GM12878 (cell line): ENCODE data around the gene SCAMP5. TPM values are rescaled to one million over a fixed set of nuclear protein-coding genes. Genes with fewer than 3 reads are reported as not detected.
A peak's percentile ranks its signal among the peaks of the same experiment; 100 is the strongest.

ENCODE experiments used
- ATAC-seq: fragments of 200-7000 bp; cut with Tn5 transposase; 3 replicates; pipeline ENCODE4 v1.9.1; 2020; ENCODE audit warnings: mild to moderate bottlenecking, moderate library complexity
- BruUV-seq: library from RNA; stranded (reverse); fragments of 400-500 nt; replicated peaks from 2 replicates; lab custom pipeline; 2021; lab: Mats Ljungman, UMichigan
- CTCF ChIA-PET: fragments of 300-600 bp; sonication (Branson Sonifier 250); formaldehyde crosslinking; extraction: SDS; loops from one replicate; lab custom pipeline; 2021; ENCODE audit warnings: inconsistent platforms; lab: Yijun Ruan, JAX
- POLR2A ChIA-PET: fragments of 350-600 bp; formaldehyde crosslinking; extraction: SDS; loops from one replicate; lab custom pipeline; 2021; ENCODE audit warnings: inconsistent platforms; lab: Charles Lee
- RAD21 ChIA-PET: fragments of 300-600 bp; sonication (Branson Sonifier 250); formaldehyde crosslinking; loops from one replicate; lab custom pipeline; 2023; ENCODE audit warnings: antibody characterized with exemption; ENCODE audit not compliant: unreplicated experiment; lab: Charles Lee
- SMC1A ChIA-PET: fragments of 300-600 bp; sonication (Branson Sonifier 250); formaldehyde crosslinking; loops from one replicate; lab custom pipeline; 2023; ENCODE audit not compliant: unreplicated experiment, uncharacterized antibody; lab: Charles Lee
- DNase-seq: peaks from one replicate; pipeline ENCODE4 v3.0.0-alpha.2; 2011; ENCODE audit warnings: low read depth, low spot score
- FAIRE-seq: peaks from 3 replicates; lab custom pipeline; 2011; peaks lifted over from hg19 to GRCh38; lab: Jason Lieb, UNC
- H2AFZ ChIP-seq: 2 replicates; pipeline ENCODE4 v1.6.0; 2011; ENCODE audit warnings: low read depth, low read length, control low read depth; ENCODE audit not compliant: control insufficient read depth
- H3K27ac ChIP-seq: 2 replicates; pipeline ENCODE4 v1.5.1; 2011; ENCODE audit warnings: control low read depth; ENCODE audit not compliant: control insufficient read depth, insufficient read depth
- H3K27me3 ChIP-seq, 2 experiments: replicated peaks in 1 of 2; 2 replicates each; pipeline versions ENCODE4 v1.6.0 to v1.6.1; 2011; ENCODE audit warnings: low read length in 1 of 2; ENCODE audit not compliant: control insufficient read depth in 2 of 2, insufficient read depth in 2 of 2
- H3K36me3 ChIP-seq, 2 experiments: 2 replicates each; pipeline ENCODE4 v1.5.1; 2011; ENCODE audit warnings: low read length in 1 of 2; ENCODE audit not compliant: control insufficient read depth in 2 of 2, insufficient read depth in 2 of 2
- H3K4me1 ChIP-seq: 2 replicates; pipeline ENCODE4 v1.6.1; 2011; ENCODE audit warnings: mild to moderate bottlenecking, low read length, moderate library complexity, mixed read lengths; ENCODE audit not compliant: control insufficient read depth, insufficient read depth
- H3K4me2 ChIP-seq: 2 replicates; pipeline ENCODE4 v1.6.0; 2011; ENCODE audit warnings: control low read depth; ENCODE audit not compliant: control insufficient read depth, insufficient read depth
- H3K4me3 ChIP-seq: fragments of 200-600 bp; sonication (generic); 2 replicates; pipeline ENCODE4 v1.5.1; 2016
- H3K79me2 ChIP-seq: 2 replicates; pipeline ENCODE4 v1.6.0; 2011; ENCODE audit warnings: low read length; ENCODE audit not compliant: control insufficient read depth, insufficient read depth
- H3K9ac ChIP-seq: 2 replicates; pipeline ENCODE4 v1.8.0; 2011; ENCODE audit warnings: low read length, control low read depth, mixed read lengths; ENCODE audit not compliant: control insufficient read depth, insufficient read depth
- H3K9me3 ChIP-seq: replicated peaks from 3 replicates; pipeline ENCODE4 v1.5.1; 2011; ENCODE audit warnings: mild to moderate bottlenecking, low read length; ENCODE audit not compliant: control insufficient read depth, insufficient read depth
- H4K20me1 ChIP-seq: 2 replicates; pipeline ENCODE4 v1.6.0; 2011; ENCODE audit not compliant: control insufficient read depth, insufficient read depth
- ASH2L ChIP-seq: fragments of 300-600, 200-600 bp; sonication (generic); IDR thresholded peaks from 2 replicates; pipeline ENCODE4 v1.6.1; 2017; ENCODE audit warnings: low read depth, mild to moderate bottlenecking, borderline replicate concordance
- CHD2 ChIP-seq: IDR thresholded peaks from 2 replicates; pipeline ENCODE4 v1.6.1; 2011; ENCODE audit warnings: low read depth, low read length, improper control_type of control experiment, borderline replicate concordance
- JUNB ChIP-seq: IDR thresholded peaks from 2 replicates; pipeline ENCODE4 v1.6.1; 2016; ENCODE audit warnings: antibody characterized with exemption, mild to moderate bottlenecking
- KDM1A ChIP-seq: fragments of 200-600 bp; sonication (generic); IDR thresholded peaks from 2 replicates; pipeline ENCODE4 v1.6.1; 2016; ENCODE audit warnings: borderline replicate concordance
- MYC ChIP-seq: IDR thresholded peaks from 2 replicates; pipeline ENCODE4 v1.6.1; 2011; ENCODE audit warnings: mild to moderate bottlenecking, low read length, moderate library complexity, inconsistent platforms; ENCODE audit not compliant: insufficient read depth, insufficient replicate concordance, insufficient read length, severe bottlenecking
- NRF1 ChIP-seq: conservative IDR thresholded peaks from 2 replicates; pipeline ENCODE4 v1.6.1; 2011; ENCODE audit warnings: mild to moderate bottlenecking, low read depth, low read length, improper control_type of control experiment
- POU2F2 ChIP-seq: IDR thresholded peaks from 3 replicates; pipeline ENCODE4 v1.6.1; 2011; ENCODE audit warnings: low read depth, mild to moderate bottlenecking, low read length, borderline replicate concordance
- RB1 ChIP-seq: fragments of 450-650 bp; formaldehyde crosslinking; IDR thresholded peaks from 2 replicates; pipeline ENCODE4 v1.6.1; 2017; ENCODE audit warnings: mild to moderate bottlenecking, borderline replicate concordance
- RBBP5 ChIP-seq: fragments of 200-600 bp; sonication (generic); conservative IDR thresholded peaks from 2 replicates; pipeline ENCODE4 v1.6.1; 2016
- SUZ12 ChIP-seq: fragments of 200-600 bp; sonication (generic); IDR thresholded peaks from one replicate; pipeline ENCODE4 v1.6.1; 2018; ENCODE audit warnings: antibody characterized with exemption, mild to moderate bottlenecking; ENCODE audit not compliant: unreplicated experiment
- ZNF622 ChIP-seq: fragments of 450-650 bp; IDR thresholded peaks from 2 replicates; pipeline ENCODE4 v1.6.1; 2017; ENCODE audit warnings: mild to moderate bottlenecking, inconsistent platforms
- WGBS: methylation state at CpG from one replicate; pipeline ENCODE4 v1.1.6; 2016; ENCODE audit warnings: low lambda C conversion rate; ENCODE audit not compliant: insufficient replicate concordance, insufficient coverage; ENCODE audit errors: missing lambda C conversion rate; 5-methylcytosine and 5-hydroxymethylcytosine counted together
- in situ Hi-C: fragments of 300-500 bp; cut with MboI; formaldehyde crosslinking; loops from 9 replicates; pipeline ENCODE4 v1.14.3; 2018; ENCODE audit warnings: mixed read lengths
- intact Hi-C: fragments of 100-400 bp; cut with micrococcal nuclease; formaldehyde crosslinking; loops from one replicate; pipeline ENCODE4 v1.14.2; 2022; ENCODE audit not compliant: unreplicated experiment
- polyA plus RNA-seq, 11 experiments: library from polyadenylated mRNA; depleted of rRNA in 4 of 11; unstranded in 6 of 11; stranded (reverse) in 5 of 11; fragments of >200 nt; fragmentation: Nextera tagmentation in 4 of 11; fragmentation: Illumina TruSeq in 1 of 11; extraction: Ambion mirVana in 4 of 11; extraction: Trizol in 1 of 11; gene quantifications; 1 replicate in 1 of 11; 2 replicates in 10 of 11; pipeline versions ENCODE4 v1.2.1 to v1.2.3, GENCODE V29; 2011 to 2016; ENCODE audit warnings: inconsistent platforms in 2 of 11, missing spikeins in 2 of 11, low read depth in 1 of 11
- total RNA-seq, 4 experiments: library from RNA; depleted of rRNA in 3 of 4; stranded (reverse); fragments of >200 nt in 3 of 4; fragmentation: Illumina TruSeq in 1 of 4; extraction: Trizol in 1 of 4; gene quantifications; 2 replicates each; pipeline versions ENCODE4 v1.2.1 to v1.2.3, GENCODE V29; 2013 to 2021
- TF ChIP-seq, protein P1 (sequence below): IDR thresholded peaks from 2 replicates; pipeline ENCODE4 v1.6.1; 2012; ENCODE audit warnings: low read depth, low read length, improper control_type of control experiment

Gene SCAMP5
- total and polyA plus RNA-seq, 10 of the 15 experiments (the other 5 are each of a cell fraction or from before 2014, with no cell fraction given): 1.6 to 41.6 (median 16.9) TPM

DNA sequence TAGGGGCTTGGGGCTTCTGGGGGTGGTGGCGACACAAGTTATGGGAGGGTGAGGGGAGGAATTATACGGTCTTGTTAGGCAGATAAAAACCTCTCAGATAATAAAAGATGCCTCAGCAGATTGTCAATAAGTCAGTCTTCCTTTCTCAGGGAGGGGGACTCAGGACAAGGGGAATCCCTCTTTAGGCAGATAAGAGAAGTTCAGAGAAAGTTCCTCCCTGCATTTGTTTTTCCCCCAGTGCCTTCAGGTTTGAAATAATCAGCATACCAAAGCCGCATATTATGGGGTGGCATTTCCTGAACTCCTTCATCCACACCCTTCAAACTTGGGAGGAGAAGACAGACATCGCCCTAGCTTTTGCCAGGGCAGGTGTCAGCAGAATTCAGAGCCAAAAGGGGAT is 36.5 kb downstream of the SCAMP5 start (continued):
- TF ChIP-seq POU2F2 (no peak), MYC (no peak), JUNB (no peak), RBBP5 (no peak)
- TF ChIP-seq, protein P1, sequence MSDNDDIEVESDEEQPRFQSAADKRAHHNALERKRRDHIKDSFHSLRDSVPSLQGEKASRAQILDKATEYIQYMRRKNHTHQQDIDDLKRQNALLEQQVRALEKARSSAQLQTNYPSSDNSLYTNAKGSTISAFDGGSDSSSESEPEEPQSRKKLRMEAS: no peak
- TF ChIP-seq, all 136 proteins: peak for 8

DNA sequence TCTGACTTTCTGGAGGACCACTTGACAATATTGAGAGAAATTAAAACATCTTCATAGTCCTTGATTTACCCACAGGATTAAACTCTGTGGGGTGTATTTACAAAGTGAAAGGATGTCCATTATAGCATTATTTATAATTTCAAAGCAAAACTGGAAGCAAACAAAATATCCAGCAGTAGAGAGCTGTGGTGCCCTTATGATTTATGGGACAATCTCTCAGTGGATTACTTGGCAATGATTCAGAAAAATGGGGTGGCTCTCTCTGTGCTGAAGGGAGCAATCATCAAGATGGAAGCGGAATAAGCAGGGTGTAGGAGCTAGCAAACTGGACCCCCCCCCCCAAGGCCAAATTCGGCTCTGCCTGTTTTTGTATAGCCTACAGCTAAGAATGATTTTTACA is 37.0 kb downstream of the SCAMP5 start:
- FAIRE-seq (no peak), ATAC-seq (no peak), DNase-seq (no peak)
- Histone ChIP-seq H2AFZ (no peak overlapping the region), H3K9me3 (no peaks in the 10 kb centered on the region), H3K9ac (peak overlapping the region; percentile 37; the same call in 1 of the 2 replicates), H3K27ac (peak overlapping the region; percentile 68), H4K20me1 (no peaks in the 10 kb centered on the region), H3K79me2 (peaks cover 10% of the 10 kb centered on the region), H3K27me3 (no peaks in the 10 kb centered on the region), H3K36me3 (peaks cover 0 to 2% of the 10 kb centered on the region in 2 experiments; a peak in 3 of 4 replicates), H3K4me2 (peak overlapping the region; percentile 11), H3K4me1 (peaks cover 40% of the 10 kb centered on the region)
- no TSS peak for BruUV-seq
- ChIA-PET POLR2A (interaction anchor here (0.6 to 1.1 kb wide), 4 partner anchors 12 to 488 kb away, joined by 3 to 6 read pairs (median 4); no protein-coding TSS in a partner anchor), CTCF (interaction anchor here (0.9 to 6.7 kb wide), 5 partner anchors 11 to 174 kb away, joined by 3 to 95 read pairs (median 7); partner anchors contain the start of gene C15orf39)
- intact Hi-C loops: no loop called here
- TF ChIP-seq ZNF622 (no peak), KDM1A (no peak), ASH2L (no peak), CHD2 (no peak), NRF1 (no peak), RB1 (no peak), SUZ12 (no peak)
- TF ChIP-seq, all 136 proteins: peak for 0
- SMC1A ChIA-PET: interaction anchor here (0.6 to 4.3 kb wide), 5 partner anchors 10 to 176 kb away, joined by 3 to 49 read pairs (median 5); no protein-coding TSS in a partner anchor
- RAD21 ChIA-PET: interaction anchor here (0.8 to 4.2 kb wide), 8 partner anchors 10 to 187 kb away, joined by 3 to 65 read pairs (median 4); partner anchors contain the start of gene C15orf39
- no peak overlapping the region for H3K4me3 ChIP-seq
- in situ Hi-C loops: no loop called here
- 100% methylated on average over 2 of the region's 2 CpGs for WGBS
